Spleen (tissue), 11 donors: Measurements from ENCODE around the gene DNM1. TPM values are rescaled to one million over a fixed set of nuclear protein-coding genes. Genes with fewer than 3 reads are reported as not detected.

Experiments used
- DNase-seq: peaks from one replicate; pipeline ENCODE4 v3.0.0-alpha.2; 2020
- H3K27ac ChIP-seq, 8 donors: fragments of 200-600 bp; sonication (generic) in 7 of 8; 1 replicate in 4 of 8; 2 replicates in 4 of 8; pipeline versions ENCODE4 v1.5.0 to v1.8.0; 2016 to 2021; ENCODE audit warnings: inconsistent platforms in 4 of 8, mild to moderate bottlenecking in 4 of 8, moderate library complexity in 1 of 8
- H3K27me3 ChIP-seq, 7 donors: fragments of 200-600 bp; sonication (generic) in 6 of 7; replicated peaks in 1 of 7; 1 replicate in 4 of 7; 2 replicates in 3 of 7; pipeline versions ENCODE4 v1.5.0 to v1.8.0; 2016 to 2021; ENCODE audit warnings: inconsistent platforms in 3 of 7, mild to moderate bottlenecking in 1 of 7
- H3K36me3 ChIP-seq, 6 donors: fragments of 200-600 bp; sonication (generic) in 5 of 6; 1 replicate in 4 of 6; 2 replicates in 2 of 6; pipeline versions ENCODE4 v1.5.0 to v1.8.0; 2016 to 2021; ENCODE audit warnings: inconsistent platforms in 2 of 6
- H3K4me1 ChIP-seq, 6 donors: fragments of 200-600 bp; sonication (generic) in 5 of 6; 1 replicate in 3 of 6; 2 replicates in 3 of 6; pipeline versions ENCODE4 v1.5.0 to v1.8.0; 2016 to 2021; ENCODE audit warnings: inconsistent platforms in 3 of 6
- H3K4me3 ChIP-seq, 8 donors: fragments of 200-600 bp; sonication (generic) in 7 of 8; 1 replicate in 4 of 8; 2 replicates in 4 of 8; pipeline versions ENCODE4 v1.5.0 to v1.8.0; 2016 to 2021; ENCODE audit warnings: inconsistent platforms in 4 of 8, mild to moderate bottlenecking in 4 of 8, moderate library complexity in 2 of 8
- H3K9me3 ChIP-seq, 8 donors: fragments of 200-600 bp; sonication (generic) in 7 of 8; 1 replicate in 4 of 8; 2 replicates in 4 of 8; pipeline versions ENCODE4 v1.5.0 to v1.8.0; 2016 to 2021; ENCODE audit warnings: inconsistent platforms in 4 of 8
- POLR2A ChIP-seq, 3 donors: fragments of 450-650 bp; IDR thresholded peaks; one replicate each; pipeline ENCODE4 v1.5.1; 2017; ENCODE audit warnings: antibody characterized with exemption in 3 of 3, mild to moderate bottlenecking in 1 of 3
- POLR2AphosphoS5 ChIP-seq, 3 donors: sonication (generic); formaldehyde crosslinking; IDR thresholded peaks; one replicate each; pipeline ENCODE4 v1.5.1; 2017; ENCODE audit warnings: antibody characterized with exemption in 3 of 3
- WGBS, 5 donors: extraction: QIAGEN DNeasy Blood & Tissue Kit in 3 of 5; methylation state at CpG; one replicate each; pipeline versions ENCODE4 v1.1.5 to v1.1.7; 2013 to 2018; 5-methylcytosine and 5-hydroxymethylcytosine counted together
- intact Hi-C: fragments of 100-400 bp; cut with DNase I; formaldehyde crosslinking; loops from one replicate; pipeline ENCODE4 v1.15.0; 2023; ENCODE audit warnings: low total_unique reads
- polyA plus RNA-seq, 3 donors: library from polyadenylated mRNA; stranded (reverse); fragments of 200-250 nt; gene quantifications; one replicate each; pipeline ENCODE4 v1.2.1, GENCODE V29; 2013
- total RNA-seq, 7 donors: library from RNA; depleted of rRNA in 3 of 7; stranded (reverse); fragments of >200 nt in 3 of 7; fragmentation: NEBNext Ultra II Directional in 4 of 7; extraction: Animal tissue kit (Norgen Biotek cat#: 25700) in 4 of 7; gene quantifications; one replicate each; pipeline versions ENCODE4 v1.1.0 to v1.2.1, GENCODE V29; 2016 to 2021
- TF ChIP-seq, protein P1 (sequence below), 11 experiments: fragments of 200-600 bp in 7 of 11; fragments of 450-650 bp in 4 of 11; sonication (generic) in 4 of 11; IDR thresholded peaks in 8 of 11; conservative IDR thresholded peaks in 3 of 11; 1 replicate in 7 of 11; 2 replicates in 4 of 11; pipeline versions ENCODE4 v1.4.0 to v1.8.0; 2016 to 2021; ENCODE audit warnings: antibody characterized with exemption in 11 of 11, inconsistent platforms in 4 of 11, mild to moderate bottlenecking in 1 of 11
- donor health status: healthy with polysubstance abuse.
- donor health status: DM: no; HTN: no; CAD: no; lungs with moderate emphysema.
- donor health status: DM: no; HTN: no; CAD: no.
- donor health status: Bipolar disorder and iron deficiency.
- donor health status: healthy.
- donor health status: DM: no; HTN: no; CAD: no.
- donor health status: DM: yes; HTN: yes; CAD: no.

DNM1 gene
- total and polyA plus RNA-seq, 10 donors = 0.42 to 3.6 (median 1.6) TPM

DNA sequence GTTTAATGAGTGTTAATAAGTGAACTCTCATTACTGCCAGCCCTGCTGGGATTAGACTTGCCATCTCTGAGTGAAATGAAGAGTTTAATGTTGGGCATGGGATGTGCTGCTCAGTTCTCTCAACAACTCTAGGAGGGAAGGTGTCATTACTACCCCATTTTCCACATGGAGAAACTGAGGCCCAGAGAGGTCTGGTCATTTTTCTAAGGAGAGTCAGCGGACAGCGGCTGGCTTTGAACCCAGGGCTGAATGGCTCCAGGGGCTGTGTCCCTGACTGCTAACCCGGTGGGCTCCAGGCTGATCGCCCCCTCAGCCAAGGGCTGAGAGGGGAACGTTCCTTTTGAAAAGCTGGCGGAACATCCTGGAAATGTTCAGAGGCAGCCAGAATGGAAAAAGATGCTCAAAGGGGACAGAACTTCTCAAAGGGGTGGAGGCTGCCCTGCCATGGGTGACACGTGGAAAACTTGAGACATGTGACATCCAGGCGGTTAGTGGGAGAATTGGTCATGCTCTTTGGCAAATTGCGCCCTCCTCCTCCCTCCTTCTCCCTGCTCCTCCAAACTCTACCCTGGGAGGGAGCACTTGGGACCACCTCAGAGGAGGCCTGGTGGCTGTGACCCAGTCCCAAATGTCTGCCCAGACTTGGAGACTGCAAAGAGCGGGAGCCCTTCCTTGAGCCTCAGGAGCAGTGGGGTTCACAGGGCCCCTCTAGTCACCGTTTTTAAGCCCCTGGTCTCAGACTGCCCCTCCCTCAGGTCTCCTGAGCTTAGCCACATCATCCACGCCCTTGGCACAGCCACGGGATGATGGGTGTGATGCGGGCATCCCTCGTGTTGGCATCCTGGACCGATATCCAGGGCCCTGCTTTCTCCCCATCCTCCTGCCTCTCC lies 28.7 kb downstream of the DNM1 start:
- H3K4me1 ChIP-seq = no peaks in the 10 kb centered on the region
- intact Hi-C loops = no loop called here
- 69 to 82% (median 80%) methylated on average over 16 of the region's 16 CpGs for WGBS, 5 donors
- TF ChIP-seq POLR2AphosphoS5 (IDR thresholded peaks at IDR 0.05) (no peak), POLR2A (IDR thresholded peaks at IDR 0.05) (no peak)
- TF ChIP-seq, protein P1, sequence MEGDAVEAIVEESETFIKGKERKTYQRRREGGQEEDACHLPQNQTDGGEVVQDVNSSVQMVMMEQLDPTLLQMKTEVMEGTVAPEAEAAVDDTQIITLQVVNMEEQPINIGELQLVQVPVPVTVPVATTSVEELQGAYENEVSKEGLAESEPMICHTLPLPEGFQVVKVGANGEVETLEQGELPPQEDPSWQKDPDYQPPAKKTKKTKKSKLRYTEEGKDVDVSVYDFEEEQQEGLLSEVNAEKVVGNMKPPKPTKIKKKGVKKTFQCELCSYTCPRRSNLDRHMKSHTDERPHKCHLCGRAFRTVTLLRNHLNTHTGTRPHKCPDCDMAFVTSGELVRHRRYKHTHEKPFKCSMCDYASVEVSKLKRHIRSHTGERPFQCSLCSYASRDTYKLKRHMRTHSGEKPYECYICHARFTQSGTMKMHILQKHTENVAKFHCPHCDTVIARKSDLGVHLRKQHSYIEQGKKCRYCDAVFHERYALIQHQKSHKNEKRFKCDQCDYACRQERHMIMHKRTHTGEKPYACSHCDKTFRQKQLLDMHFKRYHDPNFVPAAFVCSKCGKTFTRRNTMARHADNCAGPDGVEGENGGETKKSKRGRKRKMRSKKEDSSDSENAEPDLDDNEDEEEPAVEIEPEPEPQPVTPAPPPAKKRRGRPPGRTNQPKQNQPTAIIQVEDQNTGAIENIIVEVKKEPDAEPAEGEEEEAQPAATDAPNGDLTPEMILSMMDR (IDR thresholded peaks at IDR 0.05 in 8 of 11, conservative IDR thresholded peaks at IDR 0.05 in 3 of 11) = no peak
- no peaks in the 10 kb centered on the region for H3K36me3 ChIP-seq
- no peak for DNase-seq
- H3K9me3 ChIP-seq = no peaks in the 10 kb centered on the region
- peaks cover 0 to 3% (median 0%) of the 10 kb centered on the region in 7 donors for H3K27me3 ChIP-seq
- H3K4me3 ChIP-seq = no peak overlapping the region
- H3K27ac ChIP-seq = no peak overlapping the region

DNA sequence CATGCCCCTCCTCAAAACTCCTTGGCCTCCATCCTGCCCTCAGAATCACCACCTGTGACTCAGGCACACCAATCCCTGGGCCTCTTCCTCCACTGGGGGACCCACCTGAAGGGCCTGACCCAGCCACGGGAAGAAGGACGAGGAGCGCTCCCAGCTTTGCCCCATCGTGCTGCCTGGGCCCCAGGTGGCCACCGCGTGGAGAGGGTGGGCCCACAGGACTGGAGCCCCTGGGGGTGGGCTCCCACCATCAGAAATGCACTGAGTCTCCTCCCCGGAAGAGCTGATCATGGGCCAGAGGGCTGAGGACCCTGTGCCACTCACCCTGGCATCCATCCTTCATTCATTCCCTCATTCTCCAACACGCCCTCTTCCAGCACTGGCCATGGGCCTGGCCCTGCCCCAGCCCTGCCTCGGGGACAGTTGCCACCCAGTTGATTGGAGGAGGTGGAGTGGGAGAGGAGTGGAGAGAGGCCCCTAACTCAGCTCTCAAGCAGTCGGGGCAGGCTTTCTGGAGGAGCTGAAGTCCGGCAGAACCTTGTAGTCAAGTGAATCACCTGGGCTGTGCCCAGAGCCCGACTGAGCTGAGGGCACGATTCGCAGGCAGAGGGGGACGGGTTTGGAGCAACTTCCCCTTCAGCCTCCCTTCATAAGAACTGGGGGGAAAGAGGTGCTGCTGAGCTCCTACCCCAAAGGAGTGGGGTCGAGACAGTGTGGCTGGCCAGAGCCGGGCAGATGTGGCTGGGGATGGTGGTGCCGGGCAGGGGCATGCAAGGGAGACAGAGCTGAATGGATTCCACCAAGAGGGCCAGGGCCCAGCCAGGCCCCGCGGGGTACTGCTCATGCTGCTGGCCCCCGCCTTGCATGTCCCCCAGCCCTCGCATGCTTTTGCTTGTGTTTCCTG lies 29.6 kb downstream of the DNM1 start:
- Histone ChIP-seq H3K27ac (no peak overlapping the region), H3K27me3 (peaks cover 0 to 3% (median 0%) of the 10 kb centered on the region in 7 donors), H3K36me3 (no peaks in the 10 kb centered on the region), H3K4me1 (no peaks in the 10 kb centered on the region), H3K9me3 (no peaks in the 10 kb centered on the region), H3K4me3 (no peak overlapping the region)
- no peak for DNase-seq
- 76 to 89% (median 80%) methylated on average over 10 to 22 of the region's 22 CpGs for WGBS, 5 donors
- intact Hi-C loops = no loop called here
- TF ChIP-seq, protein P1 (IDR thresholded peaks at IDR 0.05 in 8 of 11, conservative IDR thresholded peaks at IDR 0.05 in 3 of 11) = no peak
- TF ChIP-seq POLR2AphosphoS5 (IDR thresholded peaks at IDR 0.05) (no peak), POLR2A (IDR thresholded peaks at IDR 0.05) (no peak)

DNA sequence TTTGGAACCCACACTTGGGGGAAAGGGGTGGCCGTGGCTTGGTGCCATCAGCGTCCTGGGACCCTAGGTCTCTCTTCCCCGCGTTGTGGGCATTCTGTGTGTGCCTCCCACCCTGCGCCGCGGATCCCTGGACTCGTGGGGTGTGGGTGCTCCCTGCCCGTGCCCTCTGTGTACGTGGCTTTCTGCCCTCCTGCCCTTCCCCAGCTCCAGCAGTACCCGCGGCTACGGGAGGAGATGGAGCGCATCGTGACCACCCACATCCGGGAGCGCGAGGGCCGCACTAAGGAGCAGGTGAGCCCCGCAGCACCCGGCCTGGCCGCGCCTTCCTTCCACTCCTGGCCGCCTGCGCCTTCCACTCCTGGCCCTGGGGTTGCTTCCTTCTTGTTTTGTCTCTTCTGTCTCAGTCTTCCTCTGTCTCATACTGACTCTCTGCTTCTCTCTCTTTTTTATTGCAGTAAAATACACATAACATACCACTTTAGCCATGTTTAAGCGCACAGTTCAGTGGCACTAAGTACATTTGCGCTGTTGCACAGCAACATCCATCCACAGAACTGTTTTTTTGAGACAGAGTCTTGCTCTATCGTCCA lies 30.7 kb downstream of the DNM1 start:
- Histone ChIP-seq H3K27me3 (peaks cover 0 to 3% (median 0%) of the 10 kb centered on the region in 7 donors), H3K9me3 (no peaks in the 10 kb centered on the region), H3K4me3 (no peak overlapping the region), H3K27ac (no peak overlapping the region), H3K36me3 (no peaks in the 10 kb centered on the region), H3K4me1 (no peaks in the 10 kb centered on the region)
- WGBS, 5 donors = 79 to 91% (median 86%) methylated on average over 28 of the region's 28 CpGs
- TF ChIP-seq, protein P1 (IDR thresholded peaks at IDR 0.05 in 8 of 11, conservative IDR thresholded peaks at IDR 0.05 in 3 of 11) = no peak
- TF ChIP-seq POLR2AphosphoS5 (IDR thresholded peaks at IDR 0.05) = no peak
- no peak for TF ChIP-seq POLR2A (IDR thresholded peaks at IDR 0.05)
- intact Hi-C loops = no loop called here
- DNase-seq = no peak
